GM18519 (cell line): ENCODE data around the gene PSAT1.

Source experiments
- ATAC-seq: cut with Tn5 transposase; IDR thresholded peaks from one replicate; pipeline ENCODE4 v1.9.1; 2021; ENCODE audit warnings: mild to moderate bottlenecking, moderate library complexity; ENCODE audit not compliant: unreplicated experiment, low FRiP score

Gene PSAT1

GRCh38 chr9:78292026-78292425 lies 4.9 kb upstream of the PSAT1 start:
- ATAC-seq, result no peak

GRCh38 chr9:78292716-78293497 lies 4.0 kb upstream of the PSAT1 start:
- no peak for ATAC-seq

- ATAC-seq, result no peak
Measured at GRCh38 chr9:78294290-78295176, 2.4 kb upstream of the PSAT1 start.

- no peak for ATAC-seq
Measured at GRCh38 chr9:78295177-78295575, 1.7 kb upstream of the PSAT1 start.

- no peak for ATAC-seq
Measured at GRCh38 chr9:78295731-78296130, 1.2 kb upstream of the PSAT1 start.

- no peak for ATAC-seq
Measured at GRCh38 chr9:78296201-78296892, 578 bp upstream of the PSAT1 start.

GRCh38 chr9:78297672-78297961 lies 692 bp downstream of the PSAT1 start:
- peak; percentile 35 for ATAC-seq

GRCh38 chr9:78298046-78298765 lies 1.3 kb downstream of the PSAT1 start:
- no peak for ATAC-seq

GRCh38 chr9:78300209-78300608 lies 3.3 kb downstream of the PSAT1 start:
- ATAC-seq, result no peak

GRCh38 chr9:78301466-78301865 lies 4.5 kb downstream of the PSAT1 start:
- ATAC-seq, result no peak

- ATAC-seq, result no peak
Measured at GRCh38 chr9:78303377-78304062, 6.6 kb downstream of the PSAT1 start.

GRCh38 chr9:78304357-78304756 lies 7.4 kb downstream of the PSAT1 start:
- ATAC-seq, result no peak

- no peak for ATAC-seq
Measured at GRCh38 chr9:78306222-78307076, 9.5 kb downstream of the PSAT1 start.

- ATAC-seq, result no peak
Measured at GRCh38 chr9:78307360-78307759, 10.4 kb downstream of the PSAT1 start.

- ATAC-seq, result no peak
Measured at GRCh38 chr9:78309066-78309465, 12.1 kb downstream of the PSAT1 start.

GRCh38 chr9:78311075-78311474 lies 14.2 kb downstream of the PSAT1 start:
- no peak for ATAC-seq

- no peak for ATAC-seq
Measured at GRCh38 chr9:78311886-78312524, 15.1 kb downstream of the PSAT1 start.

GRCh38 chr9:78314550-78314949 lies 17.6 kb downstream of the PSAT1 start:
- no peak for ATAC-seq
